MG63 (cell line): Measurements from ENCODE around the gene WDFY2. TPM values are rescaled to one million over a fixed set of nuclear protein-coding genes. Genes with fewer than 3 reads are reported as not detected.
"Not testable (repeated sequence)": the region's sequence is repeated elsewhere in the genome, so short reads cannot be mapped to it uniquely, and the experiment has no call there.

Experiments used
- DNase-seq: peaks from one replicate; pipeline ENCODE4 v3.0.0-alpha.2; 2020
- H3K27me3 ChIP-seq: fragments of 250-450 bp; sonication (Bioruptor Pico); 2 replicates; pipeline ENCODE4 v1.5.1; 2020; ENCODE audit warnings: mild to moderate bottlenecking, moderate library complexity
- H3K36me3 ChIP-seq: fragments of 250-450 bp; sonication (Bioruptor Pico); 2 replicates; pipeline ENCODE4 v1.5.1; 2020; ENCODE audit warnings: mild to moderate bottlenecking, moderate library complexity
- H3K4me3 ChIP-seq: fragments of 250-450 bp; sonication (Bioruptor Pico); 2 replicates; pipeline ENCODE4 v1.5.1; 2020; ENCODE audit warnings: mild to moderate bottlenecking, moderate library complexity
- H3K9me3 ChIP-seq: fragments of 250-450 bp; sonication (Bioruptor Pico); 2 replicates; pipeline ENCODE4 v1.5.1; 2020; ENCODE audit warnings: mild to moderate bottlenecking, moderate library complexity
- total RNA-seq: library from RNA; depleted of rRNA; stranded (reverse); fragments of >200 nt; shearing (Covaris generic); gene quantifications from 2 replicates; pipeline ENCODE4 v1.2.3, GENCODE V29; 2014; ENCODE audit warnings: low replicate concordance; rRNA removed

WDFY2 gene
- 0.91 and 1.8 TPM in 2 replicates for total RNA-seq

- H3K4me3 ChIP-seq: peak within 1 kb of the TSS; percentile 96
- DNase-seq: peak; percentile 100
- H3K36me3 ChIP-seq: no peaks in the 10 kb centered on the region
These were observed at the start of gene WDFY2 for GRCh38 chr13:51583875-51584730. Gene WDFY2, plus strand, starts transcription at chr13:51584462. Its CDS starts 226 bp downstream, at chr13:51584688.

GRCh38 chr13:51538591-51539179 lies 45.6 kb upstream of the WDFY2 start:
- Histone ChIP-seq H3K9me3 (no peaks in the 10 kb centered on the region), H3K36me3 (no peaks in the 10 kb centered on the region), H3K4me3 (no peak overlapping the region), H3K27me3 (no peaks in the 10 kb centered on the region)
- no peak for DNase-seq

More at GRCh38 chr13:51583875-51584730, at the start of gene WDFY2:
- Histone ChIP-seq H3K27me3 (no peaks in the 10 kb centered on the region), H3K9me3 (no peaks in the 10 kb centered on the region)

- H3K27me3 ChIP-seq: no peaks in the 10 kb centered on the region
- no peak overlapping the region for H3K4me3 ChIP-seq
- DNase-seq: no peak
- H3K36me3 ChIP-seq: no peaks in the 10 kb centered on the region
- no peaks in the 10 kb centered on the region for H3K9me3 ChIP-seq
These were observed 44.4 kb upstream of the WDFY2 start for GRCh38 chr13:51539887-51540286.

- Histone ChIP-seq H3K9me3 (no peaks in the 10 kb centered on the region), H3K36me3 (no peaks in the 10 kb centered on the region), H3K27me3 (no peaks in the 10 kb centered on the region), H3K4me3 (no peak overlapping the region)
- DNase-seq: no peak
These were observed 43.2 kb upstream of the WDFY2 start for GRCh38 chr13:51541037-51541436.

- Histone ChIP-seq H3K4me3 (no peak overlapping the region), H3K9me3 (no peaks in the 10 kb centered on the region), H3K36me3 (no peaks in the 10 kb centered on the region), H3K27me3 (no peaks in the 10 kb centered on the region)
- no peak for DNase-seq
These were observed 42.4 kb upstream of the WDFY2 start for GRCh38 chr13:51541809-51542258.

- no peaks in the 10 kb centered on the region for H3K9me3 ChIP-seq
- peak; percentile 45 for DNase-seq
These were observed 41.7 kb upstream of the WDFY2 start for GRCh38 chr13:51542346-51543242.

GRCh38 chr13:51545446-51545845 lies 38.8 kb upstream of the WDFY2 start:
- H3K36me3 ChIP-seq, DNase-seq, H3K9me3 ChIP-seq, H3K4me3 ChIP-seq, H3K27me3 ChIP-seq: not testable (repeated sequence)

More at GRCh38 chr13:51542346-51543242, 41.7 kb upstream of the WDFY2 start:
- Histone ChIP-seq H3K4me3 (no peak overlapping the region), H3K36me3 (no peaks in the 10 kb centered on the region), H3K27me3 (no peaks in the 10 kb centered on the region)

GRCh38 chr13:51547425-51548176 lies 36.7 kb upstream of the WDFY2 start:
- no peaks in the 10 kb centered on the region for H3K9me3 ChIP-seq
- DNase-seq: no peak
- no peaks in the 10 kb centered on the region for H3K27me3 ChIP-seq
- no peak overlapping the region for H3K4me3 ChIP-seq
- H3K36me3 ChIP-seq: no peaks in the 10 kb centered on the region

- no peaks in the 10 kb centered on the region for H3K9me3 ChIP-seq
- no peaks in the 10 kb centered on the region for H3K36me3 ChIP-seq
- no peak for DNase-seq
- H3K4me3 ChIP-seq: no peak overlapping the region
- H3K27me3 ChIP-seq: no peaks in the 10 kb centered on the region
These were observed 35.2 kb upstream of the WDFY2 start for GRCh38 chr13:51549050-51549449.

GRCh38 chr13:51549593-51549992 lies 34.7 kb upstream of the WDFY2 start:
- DNase-seq: no peak
- no peaks in the 10 kb centered on the region for H3K27me3 ChIP-seq
- no peaks in the 10 kb centered on the region for H3K36me3 ChIP-seq
- H3K9me3 ChIP-seq: no peaks in the 10 kb centered on the region
- H3K4me3 ChIP-seq: no peak overlapping the region

GRCh38 chr13:51550151-51550550 lies 34.1 kb upstream of the WDFY2 start:
- H3K4me3 ChIP-seq: no peak overlapping the region
- no peak for DNase-seq
- H3K36me3 ChIP-seq: no peaks in the 10 kb centered on the region
- no peaks in the 10 kb centered on the region for H3K27me3 ChIP-seq
- no peaks in the 10 kb centered on the region for H3K9me3 ChIP-seq

GRCh38 chr13:51551416-51551815 lies 32.8 kb upstream of the WDFY2 start:
- DNase-seq: no peak
- no peaks in the 10 kb centered on the region for H3K27me3 ChIP-seq
- H3K9me3 ChIP-seq: no peaks in the 10 kb centered on the region
- no peaks in the 10 kb centered on the region for H3K36me3 ChIP-seq
- H3K4me3 ChIP-seq: no peak overlapping the region

- no peak overlapping the region for H3K4me3 ChIP-seq
- H3K36me3 ChIP-seq: no peaks in the 10 kb centered on the region
- H3K9me3 ChIP-seq: no peaks in the 10 kb centered on the region
- H3K27me3 ChIP-seq: no peaks in the 10 kb centered on the region
- DNase-seq: no peak
These were observed 32.2 kb upstream of the WDFY2 start for GRCh38 chr13:51552027-51552426.

GRCh38 chr13:51553531-51553930 lies 30.7 kb upstream of the WDFY2 start:
- Histone ChIP-seq H3K9me3 (no peaks in the 10 kb centered on the region), H3K4me3 (no peak overlapping the region), H3K27me3 (no peaks in the 10 kb centered on the region), H3K36me3 (no peaks in the 10 kb centered on the region)
- no peak for DNase-seq

- Histone ChIP-seq H3K36me3 (no peaks in the 10 kb centered on the region), H3K4me3 (no peak overlapping the region), H3K27me3 (no peaks in the 10 kb centered on the region), H3K9me3 (no peaks in the 10 kb centered on the region)
- no peak for DNase-seq
These were observed 27.5 kb upstream of the WDFY2 start for GRCh38 chr13:51556740-51557139.

- H3K9me3 ChIP-seq: no peaks in the 10 kb centered on the region
- H3K27me3 ChIP-seq: no peaks in the 10 kb centered on the region
- H3K36me3 ChIP-seq: no peaks in the 10 kb centered on the region
- H3K4me3 ChIP-seq: no peak overlapping the region
- no peak for DNase-seq
These were observed 26.8 kb upstream of the WDFY2 start for GRCh38 chr13:51557438-51557837.
